GM18907 (cell line): ENCODE data around the gene ATP10A.

ENCODE experiments used
- ATAC-seq: cut with Tn5 transposase; IDR thresholded peaks from one replicate; pipeline ENCODE4 v1.9.1; 2021; ENCODE audit warnings: mild to moderate bottlenecking, moderate library complexity; ENCODE audit not compliant: unreplicated experiment

Gene ATP10A

DNA sequence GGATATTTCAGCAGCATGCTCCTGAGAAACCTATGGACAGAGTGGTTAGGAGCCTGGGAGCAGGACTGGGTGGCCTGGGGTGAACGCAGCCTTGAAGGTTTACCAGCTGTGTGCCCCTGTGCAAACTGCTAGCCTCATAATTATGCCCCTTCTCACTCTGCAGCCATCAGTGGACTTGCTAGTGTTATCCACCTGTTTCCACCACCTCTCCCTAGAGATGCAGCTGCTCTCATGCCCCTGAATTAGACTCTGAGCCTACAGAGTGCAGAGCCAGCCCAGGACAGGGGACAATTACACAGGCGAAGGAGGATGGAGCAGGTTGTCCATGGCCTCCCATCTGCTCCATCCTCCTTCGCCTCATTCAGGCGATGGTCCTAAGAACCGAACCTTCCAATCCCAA lies 175.9 kb downstream of the ATP10A start:
- ATAC-seq, result no peak

DNA sequence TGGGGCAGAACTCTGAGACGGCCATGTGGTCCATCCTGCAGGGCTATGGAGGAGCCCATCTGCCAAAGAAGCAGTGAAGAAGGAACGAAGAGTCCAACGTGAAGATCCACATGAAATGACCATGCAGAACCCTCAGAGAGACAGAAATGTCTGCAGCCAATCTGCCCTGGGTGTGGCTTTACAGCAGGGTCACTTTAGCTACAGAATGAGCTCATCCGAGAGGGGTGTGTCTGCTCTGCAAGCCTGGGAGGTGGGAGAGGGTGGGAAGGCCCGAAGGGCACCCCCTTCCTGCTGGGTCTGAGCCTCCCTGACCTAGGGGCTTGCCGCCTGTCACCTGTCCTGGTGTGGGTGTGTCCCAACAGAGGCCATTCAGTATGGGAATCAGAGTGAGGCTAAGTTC lies 176.3 kb downstream of the ATP10A start:
- ATAC-seq, result no peak

DNA sequence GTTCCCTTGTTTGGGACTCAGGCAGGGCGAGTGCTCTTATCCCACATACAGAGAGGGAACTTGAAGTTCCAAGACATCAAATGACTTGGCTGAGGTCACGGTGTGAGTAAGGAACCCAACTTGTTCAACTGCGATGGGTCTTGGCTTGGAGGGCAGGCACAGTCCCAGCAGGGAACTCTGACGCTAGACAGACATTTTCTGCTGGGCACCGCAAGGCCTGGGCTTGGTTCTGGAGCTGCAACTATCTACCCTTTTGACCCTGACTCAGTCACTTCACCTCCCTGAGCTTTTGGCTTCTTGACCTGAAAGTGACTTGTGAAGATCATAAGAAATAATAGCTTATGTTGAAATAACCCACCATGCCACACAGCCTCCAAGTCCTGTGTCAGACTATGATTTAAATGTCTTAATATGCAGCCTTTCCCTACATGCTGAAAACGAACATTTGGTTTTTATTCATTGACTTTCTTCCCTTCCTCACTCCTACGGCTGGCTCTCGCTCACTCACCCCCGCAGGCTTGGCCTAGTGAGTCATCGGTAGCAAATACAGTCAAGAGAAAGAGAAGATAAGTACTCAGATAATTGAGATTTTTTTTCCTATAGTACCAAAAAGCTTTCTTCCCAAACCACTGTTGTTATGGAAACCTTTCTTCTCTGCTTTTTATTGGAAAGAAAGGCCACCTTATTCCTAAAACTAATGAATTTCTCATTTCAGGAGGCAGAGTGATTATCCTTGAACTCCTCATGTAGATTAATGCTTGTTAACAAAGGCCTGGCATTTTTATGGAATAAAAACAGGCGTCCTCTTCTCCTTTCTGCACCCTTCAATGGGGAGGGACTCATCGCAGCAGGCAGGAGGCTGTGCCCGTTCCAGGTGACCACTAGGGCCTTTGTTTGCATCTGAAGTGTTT lies 178.4 kb downstream of the ATP10A start:
- no peak for ATAC-seq

DNA sequence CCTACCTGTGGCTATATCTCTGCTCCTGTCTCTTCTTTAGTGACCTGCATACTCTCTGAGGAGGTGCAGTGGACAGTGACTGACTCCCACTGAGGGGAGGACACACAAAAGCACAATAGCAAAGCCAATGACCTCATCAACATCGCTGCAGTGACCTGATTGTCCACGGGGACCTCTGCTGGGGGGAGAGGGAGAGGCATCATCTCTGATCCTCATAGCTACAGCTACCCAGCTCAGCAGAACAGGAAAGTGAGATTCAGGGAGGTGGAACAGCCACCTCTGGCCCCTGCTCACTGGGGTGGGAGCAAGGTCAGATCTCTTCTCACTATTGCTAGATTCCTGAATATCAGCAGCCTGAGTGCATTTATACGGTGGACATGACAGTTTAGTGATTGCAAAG lies 179.2 kb downstream of the ATP10A start:
- no peak for ATAC-seq

DNA sequence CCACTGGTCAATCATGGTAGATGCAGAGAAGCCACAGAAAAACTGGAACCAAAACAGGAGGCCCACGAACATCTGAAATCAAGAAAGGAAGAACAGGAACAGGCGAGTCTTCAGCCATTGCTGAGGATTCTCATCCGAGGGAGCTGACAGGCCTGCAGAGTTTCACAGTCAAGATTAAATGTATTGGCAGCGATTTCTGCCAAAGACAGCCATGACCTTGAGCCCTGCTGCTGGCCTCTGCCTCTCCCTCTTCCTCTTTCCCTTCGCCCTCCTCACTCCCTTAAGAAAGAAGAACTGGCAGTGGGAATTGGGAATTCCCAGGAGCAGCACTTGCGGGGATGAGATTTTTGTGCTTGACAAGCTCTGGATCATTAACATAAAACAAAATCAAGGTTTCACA lies 179.7 kb downstream of the ATP10A start:
- ATAC-seq, result no peak

DNA sequence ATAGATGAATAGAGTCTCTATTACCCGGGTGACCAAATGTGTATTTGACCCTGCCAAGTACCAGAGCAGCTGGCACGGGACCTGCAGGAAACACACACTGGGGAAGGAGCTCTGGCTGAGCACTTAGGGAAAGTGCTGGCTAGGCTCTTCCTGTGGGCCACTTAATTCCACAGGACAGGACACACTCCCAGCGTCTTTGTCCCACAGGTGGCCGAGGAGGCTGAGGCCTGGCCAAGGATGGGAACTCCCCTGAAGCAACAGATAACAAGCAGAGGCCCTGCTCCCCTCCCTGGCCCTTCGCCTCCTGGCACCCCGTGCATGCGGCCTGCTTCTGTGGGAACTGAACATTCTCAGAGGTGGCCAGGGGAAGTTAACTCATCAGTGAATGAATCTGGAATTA lies 180.8 kb downstream of the ATP10A start:
- ATAC-seq, result no peak

DNA sequence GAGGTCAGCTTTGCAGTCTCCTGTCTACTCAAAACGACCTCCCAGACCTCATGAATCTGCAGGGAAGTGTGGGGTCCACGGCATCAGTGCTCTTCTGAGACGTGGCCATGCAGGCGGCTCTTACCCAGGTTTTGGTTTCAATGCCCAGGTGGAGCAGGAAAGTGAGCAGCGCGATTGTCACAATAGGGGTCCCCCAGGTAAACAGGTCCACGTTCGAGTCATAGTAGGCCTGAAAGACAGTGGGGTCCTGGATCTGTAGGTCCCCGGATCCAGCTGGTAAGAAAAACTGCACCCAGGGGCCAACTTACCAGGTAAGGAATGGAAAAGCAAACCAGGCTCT lies 182.5 kb downstream of the ATP10A start:
- no peak for ATAC-seq

DNA sequence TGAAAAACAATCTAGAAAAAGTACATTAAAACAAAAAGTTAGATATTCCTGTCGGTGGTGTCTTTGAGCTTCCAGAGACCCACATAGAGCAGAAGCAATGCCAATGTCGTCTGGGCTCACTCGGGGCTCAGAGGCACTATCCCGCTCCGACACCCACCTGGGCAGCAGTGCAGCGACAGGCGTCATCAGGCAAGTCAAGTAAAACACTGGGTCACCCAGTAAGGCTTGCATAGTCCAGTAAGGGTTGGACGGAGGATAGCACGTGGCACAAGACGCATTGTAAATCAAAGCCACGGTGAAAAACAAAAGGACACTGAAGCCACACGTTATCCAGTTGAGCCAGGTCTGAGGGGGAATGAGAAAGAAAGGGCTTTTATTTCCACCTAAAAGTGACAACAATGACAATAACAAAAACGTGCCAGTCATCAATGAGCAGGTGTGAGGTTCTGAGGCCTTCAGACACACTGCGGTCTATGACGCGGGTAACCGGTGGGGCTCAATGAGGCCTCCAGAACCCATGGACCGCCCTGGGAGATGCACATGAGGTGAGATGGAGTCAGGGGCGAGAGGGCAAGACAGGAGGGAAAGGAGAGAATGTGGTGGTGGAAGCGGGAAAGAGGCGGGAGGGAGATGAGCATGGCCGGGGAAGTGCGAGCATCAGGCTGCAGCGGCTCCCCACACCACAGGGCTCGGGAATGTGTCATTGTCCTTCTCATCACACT lies 183.0 kb downstream of the ATP10A start:
- ATAC-seq, result no peak

DNA sequence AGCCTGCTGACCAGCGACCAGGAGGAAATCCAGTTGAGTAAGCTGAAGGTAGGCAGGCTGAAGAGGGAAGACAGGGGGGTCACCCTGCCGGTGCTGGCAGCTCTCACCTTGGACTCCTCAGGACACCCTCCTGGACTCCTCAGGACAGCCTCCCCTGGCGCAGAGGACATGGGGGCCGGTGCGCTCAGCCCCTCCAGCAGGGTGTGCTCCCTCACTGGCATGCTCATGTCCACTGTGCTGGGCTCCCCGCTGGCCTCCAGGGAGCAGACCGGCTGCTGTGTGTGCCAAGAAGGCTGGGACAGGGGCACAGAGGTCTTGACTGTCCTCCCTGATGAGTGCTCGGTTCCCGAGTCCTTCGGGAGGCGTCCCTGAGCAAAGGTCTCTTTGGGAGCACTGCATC lies 183.6 kb downstream of the ATP10A start:
- ATAC-seq, result no peak

DNA sequence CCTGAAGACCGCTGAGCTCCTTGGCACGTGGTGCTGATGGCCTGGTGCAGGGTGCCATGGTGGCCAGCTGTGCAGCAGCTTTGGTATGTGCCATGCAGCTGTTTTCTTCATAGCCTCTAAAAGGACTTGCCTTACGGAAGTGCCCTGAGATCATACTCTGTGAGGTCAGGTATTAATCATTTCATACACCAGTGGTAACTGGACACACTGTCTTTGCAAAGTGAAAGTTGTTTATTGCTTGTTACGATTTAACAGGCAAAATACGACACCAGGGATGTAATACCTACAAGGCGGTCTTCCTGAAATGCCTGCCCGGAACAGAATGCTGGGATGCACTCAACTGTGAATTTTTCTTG lies 184.6 kb downstream of the ATP10A start:
- no peak for ATAC-seq

DNA sequence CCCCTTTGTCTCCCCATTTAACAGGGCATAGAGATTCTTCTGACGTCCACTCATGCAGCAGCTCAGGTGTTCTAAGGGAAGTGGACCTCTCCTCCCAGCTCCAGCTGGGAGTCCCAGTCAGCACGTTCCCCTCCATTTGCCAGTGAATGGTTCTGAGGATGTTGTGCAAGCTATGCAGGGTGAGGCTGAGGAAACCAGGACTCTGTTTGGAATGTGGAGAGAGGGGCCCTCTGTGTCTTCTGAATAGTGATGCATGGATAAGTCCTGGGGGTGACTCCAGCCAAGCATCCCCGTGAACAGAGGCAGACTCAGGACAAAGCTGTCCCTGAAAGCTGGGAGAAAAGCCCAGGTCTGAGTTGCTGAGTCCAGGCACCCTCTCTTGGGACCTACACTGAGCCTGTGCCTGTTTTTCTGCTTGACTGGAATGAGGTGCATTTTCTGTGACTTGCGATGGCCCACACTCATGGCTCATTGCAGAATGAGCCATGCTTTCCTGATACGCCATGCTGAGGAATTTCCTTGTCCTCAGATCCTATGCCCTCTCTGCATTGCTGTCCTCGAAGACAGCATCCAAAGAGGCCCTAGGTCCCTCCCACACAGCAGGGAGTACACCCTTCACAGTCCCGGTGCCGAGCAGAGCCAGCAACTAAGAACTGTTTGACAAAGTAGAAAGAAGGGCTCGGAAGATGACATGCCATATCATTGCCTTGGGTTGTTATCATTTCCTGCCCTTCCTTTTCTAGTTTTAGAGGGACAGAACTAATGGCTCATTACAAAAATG lies 185.2 kb downstream of the ATP10A start:
- no peak for ATAC-seq

DNA sequence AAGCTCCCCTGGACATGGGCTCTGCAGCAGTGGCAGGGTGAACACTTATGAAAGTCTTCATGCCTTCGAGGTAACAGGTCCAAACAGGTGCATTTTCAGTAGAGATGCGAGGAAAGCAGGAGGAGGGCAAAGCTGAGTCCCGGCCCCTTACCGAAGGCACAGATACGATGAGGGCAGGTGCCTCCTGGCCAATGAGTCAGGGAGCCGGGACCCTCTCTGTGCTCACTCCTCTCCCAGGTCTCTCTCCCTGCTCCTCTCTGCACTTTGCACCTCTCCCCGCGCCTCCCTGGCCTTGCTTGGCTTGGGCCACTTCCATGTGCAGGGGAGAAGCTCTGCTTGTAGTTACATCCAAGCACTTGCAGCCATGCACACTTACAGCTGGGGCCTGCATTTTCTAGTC lies 187.1 kb downstream of the ATP10A start:
- no peak for ATAC-seq

DNA sequence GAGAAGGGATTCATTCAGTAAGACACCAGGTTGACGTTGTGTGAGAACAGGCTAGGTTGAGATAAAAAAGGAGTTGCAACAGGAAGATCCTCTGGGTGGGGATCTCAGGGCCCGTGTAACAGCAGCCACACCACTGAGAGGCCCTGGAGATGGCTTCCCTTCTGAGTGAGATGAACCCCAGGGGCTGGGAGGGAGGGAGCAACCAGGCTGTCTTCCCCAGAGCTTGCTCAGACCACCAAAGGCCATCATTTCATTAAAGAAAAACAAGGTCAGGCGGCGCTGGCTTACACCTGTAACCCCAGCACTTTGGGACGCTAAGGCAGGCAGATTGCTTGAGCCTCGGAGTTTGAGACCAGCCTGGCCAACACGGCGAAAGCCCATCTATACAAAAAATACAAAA lies 187.7 kb downstream of the ATP10A start:
- ATAC-seq, result no peak

DNA sequence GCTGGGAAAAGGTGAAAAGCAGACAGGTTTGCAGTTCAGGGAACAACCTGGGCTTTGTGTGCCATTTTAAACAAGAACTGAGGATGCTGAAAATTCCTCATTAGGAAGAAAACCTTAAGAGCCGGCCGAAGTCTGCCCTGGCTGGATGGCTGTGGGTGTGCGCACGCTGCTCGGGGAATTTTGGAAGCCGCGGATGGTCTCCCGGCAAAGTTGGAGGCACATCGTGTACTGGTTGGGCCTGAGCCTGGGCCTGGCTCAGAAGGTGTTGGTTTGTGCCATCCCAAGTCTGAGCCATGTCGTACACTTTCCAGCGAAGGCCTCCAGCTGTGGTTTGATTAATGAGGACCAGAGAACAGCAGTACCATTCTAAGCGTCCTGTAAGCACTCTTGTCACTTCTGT lies 188.2 kb downstream of the ATP10A start:
- no peak for ATAC-seq

DNA sequence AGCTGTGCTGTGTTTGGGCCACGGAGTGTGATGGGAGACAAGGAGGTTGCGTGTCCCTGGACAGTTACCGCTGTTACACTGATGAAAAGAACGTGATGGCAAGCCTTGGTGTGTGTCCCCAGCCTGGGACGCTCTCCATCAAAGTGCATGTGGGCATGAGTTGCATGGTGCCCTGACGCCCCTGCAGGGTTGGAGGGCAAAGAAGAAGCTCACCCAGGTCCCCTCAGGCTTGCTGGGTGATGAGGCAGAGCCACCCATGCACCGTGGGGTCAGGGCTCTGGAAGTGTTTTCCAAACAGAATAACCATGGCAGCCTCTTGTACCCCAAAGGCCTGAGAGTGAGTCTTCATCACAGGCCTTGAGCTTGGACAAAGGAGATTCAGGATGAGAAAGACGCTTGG lies 189.2 kb downstream of the ATP10A start:
- ATAC-seq, result no peak

DNA sequence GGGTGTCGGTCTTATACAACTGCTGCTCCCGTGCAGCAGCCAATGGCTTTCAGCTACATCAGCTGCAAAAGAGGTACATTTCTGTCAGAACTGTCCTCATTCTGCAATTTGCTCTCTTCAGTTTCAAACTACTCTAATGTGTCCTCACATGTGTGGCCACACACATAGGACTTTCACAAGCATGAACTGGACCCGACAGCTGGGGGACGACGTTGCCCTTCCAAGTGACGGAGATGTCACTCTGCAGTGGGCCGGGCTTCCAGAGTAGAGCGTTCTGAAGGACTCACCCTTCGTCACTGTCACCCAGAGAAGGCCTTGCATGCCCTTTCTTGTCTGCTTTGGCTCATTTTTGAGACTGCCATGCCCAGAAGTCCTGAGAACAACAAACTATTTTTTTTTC lies 189.8 kb downstream of the ATP10A start:
- ATAC-seq, result no peak

DNA sequence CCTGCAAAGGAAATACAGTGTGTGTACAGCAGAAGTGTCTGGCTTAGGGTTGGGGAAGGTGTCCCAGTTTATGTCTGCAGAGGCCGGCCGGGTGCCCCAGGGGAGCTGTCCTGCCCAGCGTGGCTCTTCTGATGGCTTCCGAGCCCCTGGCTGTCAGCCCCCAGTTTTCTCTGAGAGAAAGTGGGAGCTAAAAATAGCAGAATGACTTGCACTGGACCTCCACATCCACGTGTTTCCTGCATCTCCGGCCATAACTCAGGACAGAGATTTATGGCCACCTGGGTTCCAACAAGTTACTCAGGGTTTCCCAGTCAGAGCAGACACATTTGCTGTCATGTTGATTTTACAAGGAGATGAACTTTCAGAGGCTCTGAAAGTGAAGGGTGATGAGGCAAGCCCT lies 192.0 kb downstream of the ATP10A start:
- no peak for ATAC-seq

DNA sequence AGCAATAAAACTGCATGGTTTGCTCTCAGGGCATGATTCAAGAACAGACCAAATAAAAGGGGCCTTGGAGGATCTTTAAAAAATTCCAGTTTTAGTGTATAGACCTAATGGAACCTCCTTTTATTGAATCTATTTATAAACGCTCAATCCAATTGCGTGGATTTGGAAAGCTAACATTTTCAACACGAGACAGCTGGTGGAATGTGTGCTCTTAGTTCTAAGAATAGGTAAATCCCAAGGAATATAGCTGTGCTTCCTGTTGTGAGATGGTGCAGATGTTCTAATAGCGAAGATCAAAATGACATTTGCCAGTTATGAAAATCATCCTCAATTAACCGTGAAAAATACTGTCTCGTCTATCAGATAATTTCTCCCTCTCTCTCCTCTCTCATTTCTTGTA lies 192.5 kb downstream of the ATP10A start:
- ATAC-seq, result no peak

DNA sequence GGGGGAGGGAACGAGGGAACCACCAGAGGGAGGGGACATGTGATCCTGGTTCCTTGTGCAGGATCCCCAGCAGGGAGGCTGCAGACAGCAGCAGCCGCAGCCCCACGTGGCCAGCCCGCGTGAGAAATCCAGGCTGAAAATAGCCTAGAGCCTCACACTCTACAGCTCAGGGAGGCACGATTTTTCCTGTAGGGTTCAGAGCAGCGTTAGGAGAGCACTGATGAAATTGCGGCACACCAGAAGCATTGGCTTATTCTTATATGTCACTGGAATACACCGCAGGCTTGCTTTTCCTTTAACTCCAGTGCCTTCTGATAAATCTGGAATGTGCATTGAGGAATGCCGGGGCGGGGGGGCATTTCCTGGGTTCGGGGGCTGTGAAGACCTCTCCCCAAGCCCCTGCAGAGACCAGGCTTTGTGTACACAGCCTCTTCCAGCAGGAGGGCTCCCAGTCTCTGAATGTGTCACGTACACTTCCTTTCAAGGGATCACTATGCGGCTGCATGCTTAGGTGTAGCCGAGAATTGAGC lies 193.0 kb downstream of the ATP10A start:
- no peak for ATAC-seq

DNA sequence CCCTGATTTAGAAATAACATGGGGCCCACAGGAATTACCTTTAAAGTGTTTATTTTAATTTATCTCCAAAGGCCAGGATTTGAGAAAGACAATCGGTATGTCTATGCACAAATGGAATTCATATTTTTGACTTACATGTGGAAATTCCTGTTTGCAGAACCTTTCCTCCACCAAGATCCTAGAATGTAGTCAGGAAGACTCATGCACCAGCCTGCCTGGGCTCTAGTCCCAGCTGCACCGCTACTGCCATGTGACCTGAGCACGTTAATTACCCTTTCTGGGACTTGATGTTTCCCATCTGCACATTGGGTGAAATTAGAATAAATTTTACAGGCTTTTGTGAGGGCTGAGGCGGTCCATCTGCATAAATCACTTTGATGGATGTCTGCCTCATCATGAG lies 194.2 kb downstream of the ATP10A start:
- ATAC-seq, result no peak

DNA sequence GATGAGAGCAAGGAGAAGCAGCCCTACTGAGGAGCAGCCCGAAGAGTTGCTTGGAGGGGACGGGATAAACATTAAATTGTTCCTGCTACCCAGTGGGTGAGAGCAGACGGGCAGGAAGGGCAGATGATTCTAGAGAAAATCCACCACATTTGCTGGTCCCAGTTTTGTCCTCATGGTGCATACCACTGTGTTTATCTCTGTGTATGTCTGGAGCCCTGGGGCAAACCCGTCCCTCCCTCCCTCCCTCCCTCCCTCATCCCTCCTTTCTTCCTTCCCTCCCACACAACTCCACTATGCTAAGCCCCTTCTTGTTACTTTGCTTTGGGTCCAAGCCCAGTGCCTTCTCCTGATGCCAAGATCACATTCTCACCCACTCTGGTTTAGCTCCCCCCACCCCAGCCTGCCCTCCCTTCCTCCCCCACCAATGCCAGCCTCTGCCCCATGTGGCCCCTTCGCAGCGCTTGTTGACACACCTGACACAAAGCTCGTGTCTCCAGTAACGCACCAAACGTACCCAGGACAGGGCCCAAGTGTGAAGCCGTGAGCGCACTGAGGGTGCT lies 194.8 kb downstream of the ATP10A start:
- ATAC-seq, result no peak
